Measurements from ENCODE around the gene PBXIP1.
"Not testable (repeated sequence)": the region's sequence is repeated elsewhere in the genome, so short reads cannot be mapped to it uniquely, and the experiment has no call there.

The PBXIP1 gene

DNA sequence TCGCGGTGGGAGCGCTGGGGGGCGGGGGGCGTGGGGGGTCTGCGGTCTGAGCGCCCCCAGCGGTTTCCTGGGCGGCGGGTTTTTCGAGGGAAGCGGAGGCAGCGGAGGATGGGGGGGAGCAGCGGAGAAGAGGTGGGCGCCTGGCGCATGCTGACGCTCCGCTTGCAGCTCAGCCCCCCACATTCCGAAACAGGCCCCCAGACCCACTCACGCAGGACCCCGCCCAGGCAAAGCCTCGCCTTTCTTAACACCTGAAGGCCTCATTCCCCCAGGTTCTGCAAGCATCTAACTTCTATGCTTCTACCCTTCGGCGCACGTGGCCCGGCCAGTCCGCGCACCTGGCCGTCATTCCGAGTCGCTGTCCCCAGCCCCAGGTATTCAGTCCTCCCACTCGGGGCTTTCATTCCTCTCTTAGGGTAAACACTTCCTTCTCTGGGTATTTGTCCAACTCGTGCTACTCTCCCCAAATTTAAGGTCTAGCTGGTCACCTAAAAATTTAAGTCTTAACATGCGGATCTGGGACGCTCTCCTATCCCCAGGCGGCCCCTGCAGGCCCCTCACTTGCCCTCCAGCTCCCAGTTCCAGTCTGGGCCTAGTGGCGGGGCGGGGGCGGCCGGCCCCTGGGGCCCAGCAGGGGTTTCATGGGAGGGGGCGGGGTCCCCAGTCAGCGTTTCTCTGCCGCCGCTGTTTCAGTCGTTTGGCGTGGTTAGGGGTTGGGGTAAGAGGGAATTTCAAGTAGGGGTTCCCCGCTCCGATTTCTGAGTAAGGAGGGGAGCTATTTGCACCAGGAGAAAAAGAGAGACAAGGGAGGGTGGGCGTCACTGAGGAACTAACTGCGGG lies 43.9 kb upstream of the PBXIP1 start:
- no peak for DNase-seq
- peak overlapping the region; percentile 59 for H3K4me3 ChIP-seq (ENCODE audit: low read depth, low read length)
- TF ChIP-seq, protein P1, sequence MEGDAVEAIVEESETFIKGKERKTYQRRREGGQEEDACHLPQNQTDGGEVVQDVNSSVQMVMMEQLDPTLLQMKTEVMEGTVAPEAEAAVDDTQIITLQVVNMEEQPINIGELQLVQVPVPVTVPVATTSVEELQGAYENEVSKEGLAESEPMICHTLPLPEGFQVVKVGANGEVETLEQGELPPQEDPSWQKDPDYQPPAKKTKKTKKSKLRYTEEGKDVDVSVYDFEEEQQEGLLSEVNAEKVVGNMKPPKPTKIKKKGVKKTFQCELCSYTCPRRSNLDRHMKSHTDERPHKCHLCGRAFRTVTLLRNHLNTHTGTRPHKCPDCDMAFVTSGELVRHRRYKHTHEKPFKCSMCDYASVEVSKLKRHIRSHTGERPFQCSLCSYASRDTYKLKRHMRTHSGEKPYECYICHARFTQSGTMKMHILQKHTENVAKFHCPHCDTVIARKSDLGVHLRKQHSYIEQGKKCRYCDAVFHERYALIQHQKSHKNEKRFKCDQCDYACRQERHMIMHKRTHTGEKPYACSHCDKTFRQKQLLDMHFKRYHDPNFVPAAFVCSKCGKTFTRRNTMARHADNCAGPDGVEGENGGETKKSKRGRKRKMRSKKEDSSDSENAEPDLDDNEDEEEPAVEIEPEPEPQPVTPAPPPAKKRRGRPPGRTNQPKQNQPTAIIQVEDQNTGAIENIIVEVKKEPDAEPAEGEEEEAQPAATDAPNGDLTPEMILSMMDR (IDR thresholded peaks at IDR 0.05; ENCODE audit: low read depth, low read length): no peak

GRCh38 chr1:154998818-154999570 lies 43.1 kb upstream of the PBXIP1 start:
- H3K4me1 ChIP-seq: peaks cover 3% of the 10 kb centered on the region; the same call in 1 of the 2 replicates
- peak; percentile 86 for DNase-seq
- H3K9me3 ChIP-seq: no peaks in the 10 kb centered on the region
- H3K36me3 ChIP-seq: no peaks in the 10 kb centered on the region
- peak overlapping the region; percentile 59 for H3K4me3 ChIP-seq (ENCODE audit: low read depth, low read length)
- TF ChIP-seq, protein P1 (IDR thresholded peaks at IDR 0.05; ENCODE audit: low read depth, low read length): peak; percentile 98
- H3K27me3 ChIP-seq: no peaks in the 10 kb centered on the region

More for the DNA sequence above, 43.9 kb upstream of the PBXIP1 start:
- Histone ChIP-seq H3K9me3 (no peaks in the 10 kb centered on the region), H3K27me3 (no peaks in the 10 kb centered on the region), H3K36me3 (no peaks in the 10 kb centered on the region), H3K4me1 (peaks cover 9% of the 10 kb centered on the region)

GRCh38 chr1:154998201-154998780 lies 42.4 kb upstream of the PBXIP1 start:
- Histone ChIP-seq H3K9me3 (no peaks in the 10 kb centered on the region), H3K4me1 (peaks cover 3% of the 10 kb centered on the region; the same call in 1 of the 2 replicates), H3K4me3 (ENCODE audit: low read depth, low read length) (no peak overlapping the region), H3K36me3 (no peaks in the 10 kb centered on the region), H3K27me3 (no peaks in the 10 kb centered on the region)
- no peak for DNase-seq
- TF ChIP-seq, protein P1 (IDR thresholded peaks at IDR 0.05; ENCODE audit: low read depth, low read length): peak; percentile 9; the same call in 1 of the 2 replicates

DNA sequence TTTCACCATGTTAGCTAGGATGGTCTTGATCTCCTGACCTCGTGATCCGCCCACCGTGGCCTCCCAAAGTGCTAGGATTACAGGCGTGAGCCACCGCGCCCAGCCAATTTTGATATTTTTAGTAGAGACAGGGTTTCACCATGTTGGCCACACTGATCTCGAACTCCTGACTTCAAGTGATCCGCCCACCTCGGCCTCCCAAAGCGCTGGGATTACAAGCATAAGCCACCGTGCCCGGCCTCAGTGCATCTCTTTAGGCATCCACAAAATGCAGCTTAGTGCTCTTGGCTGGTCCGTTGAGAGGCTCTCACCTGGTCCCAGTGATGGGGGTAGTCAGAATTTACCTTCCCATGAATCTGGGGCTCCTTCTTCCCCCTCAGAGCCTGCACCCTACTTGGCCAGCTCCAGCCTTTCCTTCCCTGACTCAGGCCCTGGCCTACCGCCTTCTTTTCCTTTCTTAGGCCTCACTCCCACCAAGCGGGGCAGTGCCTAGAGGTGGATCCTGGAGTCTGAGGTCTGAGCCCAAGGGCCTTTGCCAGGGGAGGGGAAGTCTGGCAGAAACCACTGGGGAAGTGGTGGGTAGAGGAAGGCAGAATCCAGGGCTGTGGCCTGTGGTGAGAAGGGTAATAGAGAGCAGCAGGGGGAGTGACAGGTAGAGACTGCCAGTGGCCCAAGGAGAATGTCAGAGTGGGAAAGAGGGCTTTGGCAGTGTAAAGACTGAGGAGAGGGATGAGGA lies 41.2 kb upstream of the PBXIP1 start:
- TF ChIP-seq, protein P1 (IDR thresholded peaks at IDR 0.05; ENCODE audit: low read depth, low read length): no peak
- Histone ChIP-seq H3K27me3 (no peaks in the 10 kb centered on the region), H3K4me3 (ENCODE audit: low read depth, low read length) (no peak overlapping the region), H3K9me3 (no peaks in the 10 kb centered on the region), H3K36me3 (no peaks in the 10 kb centered on the region), H3K4me1 (peaks cover 3% of the 10 kb centered on the region; the same call in 1 of the 2 replicates)
- no peak for DNase-seq

DNA sequence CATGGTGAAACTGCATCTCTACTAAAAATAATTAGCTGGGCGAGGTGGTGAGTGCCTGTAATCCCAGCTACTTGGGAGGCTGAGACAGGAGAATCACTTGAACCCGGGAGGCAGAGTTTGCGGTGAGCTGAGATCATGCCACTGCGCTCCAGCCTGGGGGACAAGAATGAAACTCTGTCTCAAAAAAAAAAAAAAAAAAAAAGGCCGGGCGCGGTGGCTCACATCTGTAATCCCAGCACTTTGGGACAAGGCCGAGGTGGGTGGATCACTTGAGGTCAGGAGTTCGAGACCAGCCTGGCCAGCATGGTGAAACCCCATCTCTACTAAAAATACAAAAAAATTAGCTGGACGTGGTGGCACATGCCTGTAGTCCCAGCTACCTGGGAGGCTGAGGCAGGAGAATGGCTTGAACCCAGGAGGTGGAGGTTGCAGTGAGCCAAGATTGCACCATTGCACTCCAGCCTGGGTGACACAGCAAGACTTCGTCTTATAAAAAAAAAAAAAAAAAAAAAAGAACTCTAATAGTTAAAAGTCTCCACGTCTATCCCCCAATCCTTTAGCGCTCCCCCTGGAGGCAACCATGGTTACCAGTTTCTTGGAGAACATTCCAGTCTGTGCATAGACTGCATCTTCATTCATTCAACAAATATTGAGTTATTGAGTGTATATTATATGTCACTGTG lies 39.5 kb upstream of the PBXIP1 start:
- DNase-seq: peak; percentile 61
- not testable (repeated sequence) for H3K4me3 ChIP-seq (ENCODE audit: low read depth, low read length); H3K27me3 ChIP-seq; H3K9me3 ChIP-seq; H3K4me1 ChIP-seq; H3K36me3 ChIP-seq
- TF ChIP-seq, protein P1 (IDR thresholded peaks at IDR 0.05; ENCODE audit: low read depth, low read length): peak; percentile 57

Data from BE2C (cell line).